T-helper 2 cell treated with Interferon-gamma antibody and Interleukin-4, amounts not matched to agents 100 ng/mL and 5 ng/mL, for 36 hours (primary cell): Measurements from ENCODE around the gene JOSD2. TPM values are rescaled to one million over a fixed set of nuclear protein-coding genes. Genes with fewer than 3 reads are reported as not detected.

Source experiments
- intact Hi-C: fragments of 100-400 bp; cut with micrococcal nuclease; formaldehyde crosslinking; loops from one replicate; pipeline ENCODE4 v1.15.1; 2023
- total RNA-seq: library from RNA; stranded (reverse); gene quantifications from 2 replicates; pipeline ENCODE4 v1.2.3, GENCODE V29; 2022

Gene JOSD2
- total RNA-seq, 1 donor from 2014 or later = 32.4 TPM

DNA sequence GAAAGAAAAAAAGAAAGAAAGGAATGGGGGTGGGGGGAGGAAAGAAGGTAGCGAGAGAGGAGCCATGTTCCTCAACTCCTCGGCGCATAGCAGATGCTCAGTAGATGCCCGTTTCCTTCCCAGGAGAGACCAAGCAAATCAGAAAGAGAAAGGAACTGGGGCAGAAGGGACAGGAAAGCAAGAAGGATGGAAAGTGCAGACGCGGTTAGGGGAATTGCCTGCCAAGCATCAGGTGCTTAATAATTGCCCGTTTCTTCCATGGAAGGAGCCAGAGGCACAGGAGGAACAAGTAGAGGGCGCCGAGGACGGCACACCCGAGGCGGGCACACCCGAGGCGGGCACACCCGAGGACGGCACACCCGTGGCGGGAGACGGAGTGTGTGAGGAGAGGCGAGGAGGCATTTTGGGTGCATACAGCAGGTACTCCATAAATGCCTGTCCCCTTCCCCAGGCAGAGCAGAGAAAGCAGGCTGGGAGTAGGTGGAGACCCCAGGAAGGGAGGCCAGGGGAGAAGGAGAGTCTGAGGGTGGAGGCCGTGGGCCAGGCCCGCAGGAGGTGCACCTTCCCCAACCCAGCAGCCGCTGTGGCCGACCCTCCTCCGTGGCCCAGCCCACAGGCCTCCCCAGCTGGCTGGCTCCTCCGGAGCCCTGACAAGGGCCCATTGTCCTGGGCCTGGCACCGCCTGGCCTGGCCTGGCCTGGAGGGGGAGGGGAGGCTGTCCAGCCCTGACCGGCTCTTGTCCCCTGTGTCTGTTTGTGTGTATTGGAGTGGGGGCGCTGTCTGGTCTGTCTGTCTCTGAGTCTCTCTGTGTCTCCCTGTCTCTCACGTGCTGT lies 14.6 kb downstream of the JOSD2 start:
- intact Hi-C loops = no loop called here

DNA sequence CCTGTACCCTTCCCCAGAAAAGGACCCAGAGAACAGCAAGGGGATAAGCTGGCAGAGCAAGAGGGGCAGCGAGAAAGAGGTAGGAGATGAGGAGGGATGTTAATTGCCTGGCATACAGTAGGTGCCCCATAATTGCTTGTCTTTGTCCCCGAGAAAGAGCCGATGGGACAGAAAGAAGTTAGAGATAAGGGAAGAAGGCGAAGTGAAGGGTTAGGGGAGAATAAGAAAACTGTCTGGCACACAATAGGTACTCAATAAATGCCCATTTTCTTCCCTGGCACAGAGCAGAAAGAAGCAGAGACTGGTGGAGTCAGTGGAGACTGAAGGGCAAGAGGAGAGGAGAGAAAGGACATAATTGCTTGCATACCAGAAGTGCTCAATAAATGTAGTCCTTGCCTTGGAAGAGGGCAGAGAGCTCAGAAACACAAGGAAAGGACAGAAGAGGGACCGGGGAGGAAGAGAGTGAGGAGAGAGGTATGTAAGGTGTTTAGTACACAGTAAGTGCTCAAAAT lies 15.9 kb downstream of the JOSD2 start:
- intact Hi-C loops = no loop called here

DNA sequence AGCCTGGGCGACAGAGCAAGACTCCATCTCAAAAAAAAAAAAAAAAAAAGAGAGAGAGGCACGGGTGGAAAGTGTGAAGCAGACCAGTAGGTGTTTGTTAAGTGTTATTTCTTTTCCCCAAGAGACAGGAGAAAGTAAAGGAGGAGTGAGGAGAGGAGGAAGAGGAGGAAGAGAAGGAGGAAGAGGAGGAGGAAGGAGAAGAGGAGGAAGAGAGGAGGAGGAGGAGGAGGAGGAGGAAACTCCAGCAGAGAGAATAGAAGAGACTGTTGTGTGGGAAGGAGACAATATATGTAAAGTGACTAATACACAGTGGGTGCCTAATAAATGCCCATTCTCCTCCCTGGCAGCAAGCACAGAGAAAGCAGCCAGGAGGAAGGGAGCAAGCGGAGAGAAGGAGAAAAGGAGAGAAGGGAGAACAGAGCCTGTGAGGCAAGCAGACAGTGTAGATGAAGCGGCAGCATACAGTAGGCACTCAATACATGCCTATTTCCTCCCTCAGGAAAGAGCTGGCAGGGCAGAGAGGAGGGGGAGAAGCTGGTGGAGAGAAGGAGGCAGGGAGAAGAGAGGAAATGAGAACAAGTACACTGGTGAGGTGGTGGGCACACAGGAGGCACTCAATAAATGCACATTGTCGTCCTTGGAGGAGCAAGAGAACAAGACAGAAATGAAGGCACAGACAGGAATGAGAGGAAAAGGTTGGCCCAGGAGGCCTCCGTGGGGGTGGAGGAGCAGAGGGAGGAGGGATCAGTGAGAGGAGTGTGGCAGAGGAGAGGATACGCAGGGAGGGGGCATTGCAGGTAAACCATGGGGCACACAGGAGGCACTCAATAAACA lies 16.6 kb downstream of the JOSD2 start:
- intact Hi-C loops = no loop called here

DNA sequence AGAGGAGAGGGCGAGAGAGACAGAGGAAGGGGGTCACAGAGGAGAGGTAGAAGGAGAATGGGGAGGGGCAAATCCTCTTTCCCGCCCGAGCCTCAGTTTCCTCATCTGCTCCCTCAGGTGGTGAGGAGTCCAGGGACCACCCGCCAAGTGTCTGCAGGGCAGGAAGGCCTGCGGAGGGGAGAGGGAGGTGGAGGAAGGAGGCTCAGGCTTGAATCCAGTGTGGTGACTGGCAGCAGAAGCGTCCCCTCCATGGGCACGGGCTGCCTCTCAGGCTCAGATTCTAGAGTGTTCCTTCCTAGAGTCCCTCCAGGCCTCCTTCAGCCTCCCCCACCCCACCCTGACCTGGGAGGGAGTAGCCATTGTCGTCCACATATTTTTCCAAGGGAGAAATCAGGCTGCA lies 17.8 kb downstream of the JOSD2 start:
- intact Hi-C loops = no loop called here

DNA sequence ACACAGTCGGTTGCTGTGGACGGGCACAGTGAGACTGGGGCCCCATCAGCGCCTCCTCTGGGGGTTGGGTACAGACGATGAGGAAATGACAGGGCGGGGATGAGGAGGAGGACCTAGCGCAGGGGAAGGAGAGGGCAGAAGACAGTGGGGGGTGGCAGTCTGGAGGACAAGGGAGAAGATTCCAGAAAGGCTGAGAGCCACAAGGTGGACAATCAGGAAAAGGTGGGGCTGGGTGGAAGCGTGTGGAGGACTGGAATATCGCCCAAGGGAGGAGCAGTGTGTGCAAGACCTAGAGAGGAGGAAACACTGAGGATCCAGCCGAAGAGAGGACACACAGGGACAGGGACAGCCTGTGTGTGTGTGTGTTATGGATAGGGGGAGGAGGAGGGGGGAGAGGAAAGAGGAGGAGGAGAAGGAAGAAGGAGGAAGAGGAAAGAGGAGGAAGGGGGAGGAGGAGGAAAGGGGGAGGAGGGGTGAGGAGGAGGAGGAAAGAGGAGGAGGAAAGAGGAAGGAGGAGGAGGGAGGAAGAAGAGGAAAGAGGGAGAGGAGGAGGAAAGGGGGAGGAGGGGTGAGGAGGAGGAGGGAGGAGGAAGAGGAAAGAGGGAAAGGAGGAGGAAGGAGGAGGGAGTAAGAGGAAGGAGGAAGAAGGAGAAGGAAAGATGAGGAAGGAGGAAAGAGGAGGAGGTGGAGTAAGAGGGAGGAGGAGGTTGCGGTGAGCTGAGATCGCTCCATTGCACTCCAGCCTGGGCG lies 18.5 kb downstream of the JOSD2 start:
- intact Hi-C loops = no loop called here

DNA sequence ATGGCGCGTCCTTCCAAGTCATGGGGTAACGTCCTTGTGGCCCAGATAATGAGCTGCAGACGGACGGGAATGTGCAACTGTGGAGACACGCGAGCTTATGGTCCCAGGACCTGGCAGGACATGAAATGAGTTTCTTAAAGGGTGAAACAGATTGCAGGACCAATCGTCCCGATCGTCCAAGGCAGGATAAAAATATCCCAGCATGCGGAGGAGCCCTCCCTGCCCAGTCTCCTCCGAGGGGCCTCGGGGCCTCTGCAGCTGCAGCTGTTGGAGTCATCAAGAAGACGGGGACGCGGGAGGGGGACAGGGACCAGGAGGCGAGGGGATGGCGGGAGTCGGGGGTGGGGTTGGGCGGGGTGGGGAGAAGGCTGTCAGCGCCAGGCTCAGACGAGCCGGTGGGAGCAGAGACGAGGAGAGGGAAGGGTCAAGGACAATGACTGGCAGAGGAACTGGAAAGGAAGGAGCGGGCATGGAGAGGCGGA lies 20.0 kb downstream of the JOSD2 start:
- intact Hi-C loops = no loop called here

DNA sequence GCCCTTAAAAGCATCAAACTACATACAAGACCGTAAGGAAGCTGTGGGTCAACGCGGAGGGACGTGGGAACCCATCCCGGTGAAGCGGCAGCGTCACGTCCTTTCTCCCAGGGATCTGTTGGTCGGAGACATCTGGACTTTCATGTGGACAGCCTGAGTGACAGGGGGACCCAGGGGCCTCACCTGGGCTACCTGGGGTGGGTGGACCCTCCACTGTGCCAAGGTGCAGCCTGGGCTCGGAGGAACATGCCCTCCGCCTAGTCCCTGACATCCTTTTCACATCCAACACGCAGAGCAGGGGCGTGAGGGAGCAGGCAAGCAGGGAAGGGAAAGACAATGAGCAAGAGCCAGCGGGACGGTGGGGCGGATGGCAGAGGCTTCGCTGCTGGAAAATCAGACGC lies 20.6 kb downstream of the JOSD2 start:
- intact Hi-C loops = no loop called here

DNA sequence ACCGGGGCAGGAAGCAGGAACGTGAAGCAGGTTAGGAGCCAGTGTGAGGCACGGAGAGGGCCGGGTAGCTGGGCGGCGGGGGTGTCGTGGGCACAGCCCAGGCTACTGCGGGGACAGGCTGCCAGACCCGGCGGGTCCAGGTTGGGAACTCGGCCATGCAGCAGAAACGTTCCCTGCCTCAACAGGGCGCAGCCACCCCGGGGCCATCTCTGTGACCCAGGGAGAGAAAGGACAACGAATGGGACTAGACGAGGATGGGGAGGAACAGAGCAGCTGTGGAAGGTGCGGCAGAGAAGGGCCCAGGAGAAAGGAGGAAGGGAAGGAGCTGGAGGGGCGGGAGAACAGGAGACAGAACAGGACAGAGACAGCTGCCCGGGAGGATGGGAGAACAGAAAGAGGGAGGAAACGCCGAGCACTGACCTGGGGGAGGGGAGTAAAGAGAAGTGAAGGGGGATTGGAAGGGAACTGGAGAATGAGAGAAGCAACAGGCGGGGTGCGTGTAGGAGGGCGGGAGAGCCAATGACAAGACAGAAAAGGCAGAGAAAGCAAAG lies 21.5 kb downstream of the JOSD2 start:
- intact Hi-C loops = no loop called here

DNA sequence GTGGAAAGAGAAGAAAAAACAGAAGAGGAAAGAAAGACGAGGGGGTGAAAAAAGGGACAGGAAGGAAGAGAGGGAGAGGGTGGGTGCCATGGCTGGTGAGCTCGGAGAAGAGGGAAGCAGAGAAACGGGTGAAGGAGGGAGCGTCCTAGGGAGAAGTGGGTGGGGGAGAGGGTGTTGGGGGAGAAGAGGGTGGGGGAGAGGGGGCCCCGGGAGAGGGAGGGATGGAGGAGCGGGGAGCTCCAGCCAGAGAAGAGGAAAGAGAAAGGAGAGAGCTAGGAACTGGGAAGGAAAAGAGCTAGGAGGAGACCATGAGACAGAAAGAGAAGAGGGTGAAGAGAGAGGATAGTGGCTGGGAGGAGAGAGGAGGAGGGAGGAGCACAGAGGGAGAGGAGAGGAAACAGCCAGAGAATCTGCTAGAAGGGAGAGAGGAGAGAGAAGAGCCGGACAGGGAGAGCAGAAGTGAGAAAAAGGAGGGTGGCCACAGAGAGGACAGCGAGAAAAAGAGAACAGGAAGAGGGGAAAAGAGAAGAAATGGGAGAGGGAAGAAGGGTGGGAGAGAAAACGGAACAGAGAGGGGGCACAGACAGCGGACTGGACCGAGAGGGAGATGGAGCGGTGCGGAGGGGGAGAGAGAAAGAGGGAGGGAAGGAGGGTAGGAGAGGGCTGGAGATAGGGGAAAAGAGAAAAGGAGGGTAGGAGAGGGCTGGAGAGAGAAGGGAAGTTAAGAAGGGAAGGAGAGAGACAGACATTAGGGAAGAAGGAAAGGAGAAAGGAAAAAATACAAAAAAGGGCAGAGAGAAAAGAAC lies 22.4 kb downstream of the JOSD2 start:
- intact Hi-C loops = no loop called here

DNA sequence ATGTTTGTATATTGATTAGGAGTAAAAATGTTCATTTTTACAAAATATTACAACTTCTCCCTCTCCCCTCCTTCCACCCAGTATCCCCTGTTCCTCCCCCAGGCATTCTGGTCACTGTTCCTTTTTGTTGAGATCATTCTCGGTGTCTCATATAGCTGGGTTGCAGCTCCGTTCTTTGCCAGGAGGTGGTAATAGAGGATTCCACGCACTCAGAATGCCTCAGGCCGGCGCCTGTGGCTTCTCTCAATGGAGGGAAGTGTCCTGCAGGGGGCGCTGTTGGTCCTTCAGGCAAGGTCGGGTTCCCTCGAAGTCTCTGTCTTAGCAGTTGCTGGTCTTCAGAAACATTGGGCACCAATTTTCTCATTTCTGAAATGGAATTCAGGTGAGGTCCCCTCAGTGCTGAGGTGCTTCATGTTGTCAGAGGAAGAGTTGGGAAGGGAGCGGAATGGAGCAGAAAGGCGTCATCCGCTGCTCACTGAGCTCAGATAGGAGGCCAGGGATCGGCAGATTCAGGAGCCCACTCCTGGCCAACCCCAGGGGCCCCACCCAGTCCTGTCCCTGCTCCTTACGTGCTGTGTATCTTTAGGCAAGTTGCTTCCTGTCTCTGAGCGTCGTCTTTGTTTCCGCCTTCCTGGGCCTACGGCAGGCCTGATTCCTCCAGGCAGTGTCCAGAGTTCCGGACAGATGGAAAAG lies 24.0 kb downstream of the JOSD2 start:
- intact Hi-C loops = no loop called here

DNA sequence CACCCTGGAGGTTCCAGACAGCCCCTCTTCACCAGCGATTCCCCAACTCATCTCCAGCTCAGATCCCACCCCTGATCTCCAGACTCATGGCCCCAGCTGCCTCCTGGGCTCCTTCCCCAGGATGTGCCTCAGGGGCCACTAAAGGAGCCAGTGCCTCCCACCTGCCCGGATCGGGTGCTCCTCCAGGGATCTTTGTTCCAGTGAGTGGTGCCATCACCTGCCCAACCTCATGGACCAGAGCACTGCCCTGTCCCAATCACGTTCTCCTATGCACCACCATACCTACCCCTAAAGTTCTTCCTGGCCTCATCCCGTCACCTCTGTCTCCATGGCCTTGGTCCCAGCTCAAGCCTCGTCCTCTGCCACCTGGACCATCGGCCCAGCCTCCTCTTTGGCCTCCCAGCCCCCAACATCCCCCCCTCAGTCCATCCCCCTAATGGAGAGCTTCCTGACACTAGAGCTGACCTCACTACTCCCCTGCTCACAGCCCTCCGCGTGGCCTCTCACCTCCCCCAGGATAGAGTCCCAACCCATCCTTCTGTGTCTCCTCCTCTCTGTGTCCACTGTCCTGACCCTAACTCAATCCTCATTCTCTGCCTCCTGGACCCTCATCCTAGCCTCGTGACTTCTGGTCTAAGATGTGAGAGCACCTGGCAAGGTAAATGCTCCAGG lies 25.6 kb downstream of the JOSD2 start:
- intact Hi-C loops = no loop called here

DNA sequence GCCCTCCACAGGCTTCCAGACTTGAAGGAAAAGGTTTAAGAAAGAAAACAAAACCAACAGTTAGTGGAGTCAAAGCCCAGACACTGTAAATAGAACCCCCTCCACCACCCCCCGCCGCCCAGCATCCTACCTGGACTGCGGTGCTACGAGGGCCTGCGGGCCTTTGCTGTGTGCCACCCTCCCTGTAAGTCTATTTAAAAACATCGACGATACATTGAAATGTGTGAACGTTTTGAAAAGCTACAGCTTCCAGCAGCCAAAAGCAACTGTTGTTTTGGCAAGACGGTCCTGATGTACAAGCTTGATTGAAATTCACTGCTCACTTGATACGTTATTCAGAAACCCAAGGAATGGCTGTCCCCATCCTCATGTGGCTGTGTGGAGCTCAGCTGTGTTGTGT lies 28.1 kb downstream of the JOSD2 start:
- intact Hi-C loops = no loop called here

DNA sequence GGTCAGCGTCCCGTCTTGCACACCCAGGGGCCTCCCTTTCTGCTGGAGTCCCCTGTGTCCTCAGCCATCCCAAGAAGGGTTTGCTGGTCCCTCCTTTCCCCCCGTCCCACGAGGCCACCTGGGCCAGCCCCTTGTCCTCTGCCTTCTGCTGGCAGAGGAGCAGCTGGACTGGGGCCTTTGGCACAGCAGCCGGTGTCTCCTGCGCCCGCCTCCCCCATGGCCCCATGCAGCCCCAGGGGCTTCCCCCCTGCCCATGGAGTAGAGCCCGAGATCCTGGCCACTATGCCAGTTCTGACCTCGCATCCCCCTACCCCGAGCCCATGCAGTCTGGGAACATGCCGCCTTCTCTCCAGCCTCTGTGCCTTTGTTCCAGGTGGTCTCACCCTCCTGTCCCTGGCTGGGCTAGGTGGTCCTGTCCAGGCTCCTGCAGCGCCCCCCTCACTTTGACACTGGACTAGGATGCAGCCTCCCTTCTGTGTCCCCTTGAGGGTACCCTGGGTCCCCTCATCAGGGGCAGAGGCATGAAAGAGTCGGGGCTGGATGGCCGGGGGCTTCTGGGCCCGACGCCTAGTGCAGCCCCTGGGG lies 28.6 kb downstream of the JOSD2 start:
- intact Hi-C loops = no loop called here

DNA sequence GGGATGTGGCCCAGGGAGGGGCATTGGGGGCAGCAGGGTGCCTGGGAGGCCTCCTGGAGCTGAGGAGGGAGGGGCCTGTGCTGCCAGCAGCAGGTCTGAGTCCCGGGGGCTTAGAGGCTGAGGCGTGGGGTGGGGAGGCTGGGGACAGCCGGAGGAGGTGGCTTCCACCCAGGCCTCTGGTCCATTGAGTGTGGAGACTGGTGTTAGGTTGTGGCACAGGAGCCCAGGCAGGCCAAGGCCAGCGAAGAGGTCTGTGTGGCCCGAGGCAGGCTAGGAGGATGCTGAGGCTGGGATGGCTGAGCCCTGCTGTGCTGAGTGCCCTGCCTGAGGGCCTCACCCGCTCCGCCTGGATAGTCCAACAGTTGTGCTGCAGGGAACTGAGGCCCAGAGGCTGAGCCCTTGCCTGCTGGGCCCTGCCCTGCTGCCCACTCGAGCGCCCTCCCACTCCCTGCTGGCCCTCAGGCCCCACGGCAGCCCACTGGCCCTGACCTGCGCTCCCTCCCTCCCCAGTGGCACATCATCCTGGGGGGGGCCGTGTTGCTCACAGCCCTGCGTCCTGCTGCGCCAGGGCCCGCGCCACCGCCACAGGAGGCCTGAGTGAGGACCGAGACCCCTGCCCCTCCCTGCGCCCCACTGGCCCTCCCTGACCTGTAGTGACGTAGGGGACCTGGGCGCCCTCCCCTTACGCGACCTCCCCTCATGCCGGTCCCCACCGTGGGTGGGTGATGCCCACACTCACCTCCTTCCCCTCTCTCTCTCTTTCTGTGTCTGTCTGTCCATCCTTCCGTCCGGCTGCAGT lies 29.4 kb downstream of the JOSD2 start:
- intact Hi-C loops = no loop called here

DNA sequence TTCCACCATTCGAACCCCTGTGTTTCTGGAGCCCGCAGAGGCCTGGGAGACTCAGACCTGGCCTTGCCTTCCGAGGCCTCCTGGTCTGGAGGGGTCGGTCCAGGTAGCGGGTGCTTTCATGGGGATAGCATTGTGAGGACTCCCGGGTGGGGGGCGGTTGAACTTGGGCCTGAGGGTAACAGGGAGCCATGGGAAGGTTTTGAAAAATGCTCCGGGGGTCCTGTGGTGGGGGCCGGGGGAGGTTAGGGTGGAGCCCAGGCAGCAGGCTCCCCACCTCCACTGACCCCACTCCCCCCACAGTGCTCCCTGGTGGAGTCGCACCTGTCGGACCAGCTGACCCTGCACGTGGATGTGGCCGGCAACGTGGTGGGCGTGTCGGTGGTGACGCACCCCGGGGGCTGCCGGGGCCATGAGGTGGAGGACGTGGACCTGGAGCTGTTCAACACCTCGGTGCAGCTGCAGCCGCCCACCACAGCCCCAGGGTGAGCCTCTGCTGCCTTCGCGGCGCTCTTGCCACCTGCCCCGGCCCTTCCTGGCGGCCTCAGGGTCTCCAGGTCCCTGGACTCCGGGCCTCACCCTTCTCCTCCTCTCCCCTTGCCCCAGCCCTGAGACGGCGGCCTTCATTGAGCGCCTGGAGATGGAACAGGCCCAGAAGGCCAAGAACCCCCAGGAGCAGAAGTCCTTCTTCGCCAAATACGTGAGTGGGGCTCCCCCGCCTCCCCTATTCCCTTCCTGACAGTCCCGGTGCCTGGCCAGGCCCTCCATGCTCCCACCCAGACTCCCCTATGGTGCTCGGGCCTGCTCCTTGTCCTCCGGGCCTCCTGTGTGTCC lies 30.5 kb downstream of the JOSD2 start:
- intact Hi-C loops = no loop called here

DNA sequence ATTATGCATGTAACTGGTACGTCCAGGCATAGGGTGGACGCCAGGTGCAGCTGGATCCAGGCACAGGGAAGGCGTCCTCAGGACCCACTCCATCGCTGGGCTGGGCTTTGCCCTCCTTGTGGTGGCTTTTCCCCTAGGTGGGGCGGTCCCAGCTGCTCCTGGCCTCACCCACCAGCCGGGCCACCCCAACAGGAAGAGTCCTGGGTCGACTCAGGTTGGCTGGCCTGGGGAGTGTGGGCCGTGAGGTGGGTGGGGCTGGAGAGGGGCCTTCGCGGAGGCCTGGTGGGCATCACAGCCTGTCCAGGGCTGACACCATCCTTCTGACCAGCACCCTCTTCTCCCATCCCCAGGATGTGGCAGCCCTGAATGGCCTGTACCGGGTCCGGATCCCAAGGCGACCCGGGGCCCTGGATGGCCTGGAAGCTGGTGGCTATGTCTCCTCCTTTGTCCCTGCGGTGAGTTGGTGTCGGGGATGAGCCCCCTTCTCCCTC lies 31.2 kb downstream of the JOSD2 start:
- intact Hi-C loops = no loop called here
